KMS-11 (cell line): ENCODE measurements around the gene CCDC27.

Source experiments
- H2AFZ ChIP-seq: fragments of 200-600 bp; sonication (generic); 2 replicates; pipeline ENCODE4 v1.6.1; 2016; ENCODE audit warnings: antibody characterized with exemption, mixed run types, low read depth
- H3K27ac ChIP-seq: fragments of 200-600 bp; sonication (generic); 2 replicates; pipeline ENCODE4 v1.6.1; 2016; ENCODE audit warnings: mild to moderate bottlenecking, mixed run types
- H3K27me3 ChIP-seq: fragments of 200-600 bp; sonication (generic); 2 replicates; pipeline ENCODE4 v1.6.1; 2017; ENCODE audit warnings: mild to moderate bottlenecking, low read depth, mixed run types, moderate library complexity; ENCODE audit not compliant: insufficient read depth
- H3K36me3 ChIP-seq: fragments of 200-600 bp; sonication (generic); 2 replicates; pipeline ENCODE4 v1.6.1; 2017; ENCODE audit warnings: mild to moderate bottlenecking, mixed run types; ENCODE audit not compliant: insufficient read depth
- H3K4me1 ChIP-seq: fragments of 200-600 bp; sonication (generic); 2 replicates; pipeline ENCODE4 v1.6.1; 2016; ENCODE audit warnings: mild to moderate bottlenecking, low read depth, mixed run types; ENCODE audit not compliant: poor library complexity, severe bottlenecking
- H3K4me2 ChIP-seq: fragments of 200-600 bp; sonication (generic); 2 replicates; pipeline ENCODE4 v1.7.0; 2016; ENCODE audit warnings: mild to moderate bottlenecking, mixed run types
- H3K4me3 ChIP-seq: fragments of 200-600 bp; sonication (generic); IDR thresholded peaks from 2 replicates; pipeline ENCODE4 v1.6.1; 2017; ENCODE audit warnings: low read depth, low read length, mixed read lengths; ENCODE audit not compliant: insufficient read depth
- H3K79me2 ChIP-seq: fragments of 200-600 bp; sonication (generic); 2 replicates; pipeline ENCODE4 v1.6.1; 2016; ENCODE audit warnings: low read depth, mixed run types; ENCODE audit not compliant: insufficient read depth
- H3K9ac ChIP-seq: fragments of 200-600 bp; sonication (generic); 2 replicates; pipeline ENCODE4 v1.6.1; 2016; ENCODE audit warnings: mild to moderate bottlenecking, mixed run types
- H4K20me1 ChIP-seq: fragments of 200-600 bp; sonication (generic); 2 replicates; pipeline ENCODE4 v1.6.1; 2016; ENCODE audit warnings: mild to moderate bottlenecking, mixed run types; ENCODE audit not compliant: insufficient read depth
- TF ChIP-seq, protein P1 (sequence below): fragments of 200-600 bp; sonication (generic); conservative IDR thresholded peaks from 2 replicates; pipeline ENCODE4 v1.6.1; 2017; ENCODE audit warnings: low read depth, mild to moderate bottlenecking, antibody characterized with exemption, low read length, moderate library complexity, mixed read lengths

CCDC27 gene

DNA sequence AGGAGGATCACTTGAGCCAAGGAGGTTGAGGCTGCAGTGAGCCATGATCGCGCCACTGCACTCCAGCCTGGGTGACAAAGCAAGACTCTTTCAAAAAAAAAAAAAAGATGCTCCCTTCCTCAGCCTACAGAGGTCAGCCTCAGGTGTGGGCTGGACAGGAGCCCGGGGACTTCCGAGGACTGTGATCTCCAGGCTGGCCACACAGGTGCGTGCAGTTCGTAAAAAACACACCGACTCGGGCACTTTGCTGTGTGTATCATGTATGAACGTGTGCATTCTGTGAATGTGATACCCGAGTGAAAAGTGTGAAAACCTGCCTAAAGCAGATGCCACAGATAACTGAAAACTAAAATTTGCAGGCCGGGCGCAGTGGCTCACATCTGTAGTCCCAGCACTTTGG is 8.4 kb upstream of the CCDC27 start:
- Histone ChIP-seq H2AFZ (no peak overlapping the region), H3K4me3 (no peak overlapping the region), H3K36me3 (no peaks in the 10 kb centered on the region), H3K4me2 (no peak overlapping the region), H3K79me2 (no peaks in the 10 kb centered on the region), H4K20me1 (no peaks in the 10 kb centered on the region), H3K4me1 (no peaks in the 10 kb centered on the region), H3K9ac (no peak overlapping the region), H3K27me3 (peaks cover 96% of the 10 kb centered on the region), H3K27ac (no peak overlapping the region)
- TF ChIP-seq, protein P1, sequence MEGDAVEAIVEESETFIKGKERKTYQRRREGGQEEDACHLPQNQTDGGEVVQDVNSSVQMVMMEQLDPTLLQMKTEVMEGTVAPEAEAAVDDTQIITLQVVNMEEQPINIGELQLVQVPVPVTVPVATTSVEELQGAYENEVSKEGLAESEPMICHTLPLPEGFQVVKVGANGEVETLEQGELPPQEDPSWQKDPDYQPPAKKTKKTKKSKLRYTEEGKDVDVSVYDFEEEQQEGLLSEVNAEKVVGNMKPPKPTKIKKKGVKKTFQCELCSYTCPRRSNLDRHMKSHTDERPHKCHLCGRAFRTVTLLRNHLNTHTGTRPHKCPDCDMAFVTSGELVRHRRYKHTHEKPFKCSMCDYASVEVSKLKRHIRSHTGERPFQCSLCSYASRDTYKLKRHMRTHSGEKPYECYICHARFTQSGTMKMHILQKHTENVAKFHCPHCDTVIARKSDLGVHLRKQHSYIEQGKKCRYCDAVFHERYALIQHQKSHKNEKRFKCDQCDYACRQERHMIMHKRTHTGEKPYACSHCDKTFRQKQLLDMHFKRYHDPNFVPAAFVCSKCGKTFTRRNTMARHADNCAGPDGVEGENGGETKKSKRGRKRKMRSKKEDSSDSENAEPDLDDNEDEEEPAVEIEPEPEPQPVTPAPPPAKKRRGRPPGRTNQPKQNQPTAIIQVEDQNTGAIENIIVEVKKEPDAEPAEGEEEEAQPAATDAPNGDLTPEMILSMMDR = no peak

DNA sequence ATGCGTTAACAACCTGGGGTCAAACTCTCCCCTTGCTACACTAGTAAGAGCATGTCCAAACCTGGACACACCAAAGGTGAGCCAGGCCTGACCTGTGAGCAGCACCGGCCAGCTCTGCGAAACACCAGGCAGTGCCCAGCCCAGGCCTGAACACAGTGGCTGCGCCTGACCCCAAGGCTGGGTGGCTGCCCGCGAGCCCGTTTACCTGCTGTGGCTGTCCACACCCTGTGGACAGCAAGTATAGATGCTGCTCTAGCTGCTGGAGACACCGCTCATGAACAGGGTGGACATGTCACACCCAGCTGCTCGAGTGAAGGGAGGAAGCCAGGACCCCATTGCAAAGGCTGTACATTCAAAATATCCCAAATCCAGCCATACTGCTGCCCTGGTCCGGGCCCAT is 7.6 kb upstream of the CCDC27 start:
- peaks cover 96% of the 10 kb centered on the region for H3K27me3 ChIP-seq
- H3K27ac ChIP-seq = no peak overlapping the region
- H4K20me1 ChIP-seq = no peaks in the 10 kb centered on the region
- no peaks in the 10 kb centered on the region for H3K4me1 ChIP-seq
- TF ChIP-seq, protein P1 = no peak
- H3K36me3 ChIP-seq = no peaks in the 10 kb centered on the region
- H3K79me2 ChIP-seq = no peaks in the 10 kb centered on the region
- no peak overlapping the region for H3K4me2 ChIP-seq
- no peak overlapping the region for H3K9ac ChIP-seq
- no peak overlapping the region for H3K4me3 ChIP-seq
- H2AFZ ChIP-seq = no peak overlapping the region

DNA sequence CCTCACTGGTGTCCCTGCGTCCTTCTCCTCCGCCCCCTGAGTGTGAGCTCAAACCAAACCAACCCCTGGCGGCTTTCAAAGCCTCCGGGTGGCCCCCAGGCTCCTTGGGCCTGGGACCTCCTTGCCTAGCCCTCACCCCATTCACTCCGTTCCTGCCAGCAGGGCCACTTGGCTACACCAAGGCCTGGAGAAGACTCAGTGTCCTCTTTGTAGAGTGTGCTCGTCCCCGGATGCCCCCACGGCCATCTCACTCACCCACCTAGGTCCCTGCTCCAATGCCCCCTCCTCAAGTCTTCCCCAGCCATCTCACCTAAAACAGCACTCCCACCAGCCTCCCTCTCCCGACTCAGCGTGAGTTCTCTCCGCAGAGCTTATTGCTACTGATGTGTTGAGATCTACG is 7.2 kb upstream of the CCDC27 start:
- Histone ChIP-seq H2AFZ (no peak overlapping the region), H3K4me3 (no peak overlapping the region), H3K79me2 (no peaks in the 10 kb centered on the region), H4K20me1 (no peaks in the 10 kb centered on the region), H3K4me2 (no peak overlapping the region), H3K36me3 (no peaks in the 10 kb centered on the region), H3K4me1 (no peaks in the 10 kb centered on the region), H3K9ac (no peak overlapping the region), H3K27me3 (peaks cover 94% of the 10 kb centered on the region), H3K27ac (no peak overlapping the region)
- TF ChIP-seq, protein P1 = no peak

DNA sequence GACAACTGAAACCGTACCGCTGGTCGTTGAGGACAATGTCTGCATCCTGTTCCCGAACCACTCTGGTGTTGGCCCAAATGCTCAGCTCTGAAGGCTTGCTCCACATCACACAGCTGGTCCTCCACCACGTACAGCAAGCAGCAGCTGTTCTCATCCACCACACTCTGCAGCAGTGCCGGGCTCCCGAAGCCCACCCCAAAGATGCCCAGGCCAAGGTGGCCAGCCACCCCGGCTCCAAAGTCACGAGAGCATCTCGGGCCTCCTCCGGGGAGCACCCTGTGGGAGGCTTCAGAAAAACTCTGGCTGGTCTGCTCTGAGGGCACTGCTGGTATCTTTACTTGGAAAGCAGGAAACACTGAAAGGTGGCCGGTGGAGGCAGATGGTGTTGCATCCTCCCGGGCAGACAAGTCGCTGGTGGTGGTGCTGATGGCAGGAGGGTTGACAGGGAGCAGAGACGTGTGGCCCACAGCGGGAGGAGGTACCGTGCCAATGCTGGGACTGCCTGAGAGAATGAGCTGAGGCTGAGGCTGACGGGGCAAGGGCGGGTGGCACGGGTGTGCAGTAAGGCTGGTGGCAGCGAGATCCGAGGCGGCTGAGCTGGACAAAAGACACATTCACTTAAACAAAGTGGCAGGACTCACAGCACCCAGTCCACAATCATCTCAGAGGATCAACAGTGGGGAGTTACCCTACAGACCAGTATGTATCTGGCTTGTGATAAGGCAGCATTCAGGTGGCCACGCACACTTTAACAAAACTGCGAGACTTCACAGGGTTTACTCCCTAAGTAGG is 6.5 kb upstream of the CCDC27 start:
- Histone ChIP-seq H3K27me3 (peaks cover 94% of the 10 kb centered on the region), H3K79me2 (no peaks in the 10 kb centered on the region), H2AFZ (no peak overlapping the region), H4K20me1 (no peaks in the 10 kb centered on the region), H3K27ac (no peak overlapping the region), H3K9ac (no peak overlapping the region), H3K4me3 (no peak overlapping the region), H3K4me2 (no peak overlapping the region), H3K36me3 (no peaks in the 10 kb centered on the region), H3K4me1 (no peaks in the 10 kb centered on the region)
- TF ChIP-seq, protein P1 = no peak
